Mucosa of descending colon (tissue), 3 donors: ENCODE data around the gene CALML4. TPM values are rescaled to one million over a fixed set of nuclear protein-coding genes. Genes with fewer than 3 reads are reported as not detected.
"Not testable (repeated sequence)": the region's sequence is repeated elsewhere in the genome, so short reads cannot be mapped to it uniquely, and the experiment has no call there.

Source experiments
- ATAC-seq: fragments of 200-7000 bp; cut with Tn5 transposase; one replicate; pipeline ENCODE4 v1.9.1; 2020; ENCODE audit warnings: mild to moderate bottlenecking, moderate library complexity
- DNase-seq, 3 donors: peaks; one replicate each; pipeline ENCODE4 v3.0.0-alpha.2; 2020
- H3K36me3 ChIP-seq: fragments of 200-600 bp; one replicate; pipeline ENCODE4 v1.8.0; 2021; ENCODE audit warnings: low read depth, mild to moderate bottlenecking
- H3K4me1 ChIP-seq: fragments of 200-600 bp; one replicate; pipeline ENCODE4 v1.8.0; 2021; ENCODE audit warnings: low read depth, mild to moderate bottlenecking
- H3K4me3 ChIP-seq: fragments of 200-600 bp; one replicate; pipeline ENCODE4 v1.8.0; 2021; ENCODE audit warnings: mild to moderate bottlenecking
- H3K9me3 ChIP-seq: fragments of 200-600 bp; one replicate; pipeline ENCODE4 v1.8.0; 2021; ENCODE audit warnings: mild to moderate bottlenecking
- intact Hi-C, 2 donors: fragments of 100-400 bp; cut with DNase I in 1 of 2; cut with micrococcal nuclease in 1 of 2; formaldehyde crosslinking; loops; one replicate each; pipeline versions ENCODE4 v1.11.0 to v1.11.1; 2022; cut with DNase I, micrococcal nuclease
- total RNA-seq, 3 donors: library from RNA; stranded (reverse); fragmentation: NEBNext Ultra II Directional in 2 of 3; extraction: Animal tissue kit (Norgen Biotek cat#: 25700) in 2 of 3; gene quantifications; one replicate each; pipeline versions ENCODE4 v1.2.1 to v1.2.4, GENCODE V29; 2021 to 2023
- TF ChIP-seq, protein P1 (sequence below): fragments of 200-600 bp; IDR thresholded peaks from one replicate; pipeline ENCODE4 v1.8.0; 2022; ENCODE audit warnings: antibody characterized with exemption, mild to moderate bottlenecking
- donor health status: DM: no; HTN: no; CAD: no; lungs with moderate emphysema.
- donor health status: DM: no; HTN: no; CAD: no.
- donor health status: DM: no; HTN: yes; CAD: no.

Gene CALML4
- total RNA-seq, 3 donors from 2014 or later: 50.8 to 122 (median 98.1) TPM

DNA sequence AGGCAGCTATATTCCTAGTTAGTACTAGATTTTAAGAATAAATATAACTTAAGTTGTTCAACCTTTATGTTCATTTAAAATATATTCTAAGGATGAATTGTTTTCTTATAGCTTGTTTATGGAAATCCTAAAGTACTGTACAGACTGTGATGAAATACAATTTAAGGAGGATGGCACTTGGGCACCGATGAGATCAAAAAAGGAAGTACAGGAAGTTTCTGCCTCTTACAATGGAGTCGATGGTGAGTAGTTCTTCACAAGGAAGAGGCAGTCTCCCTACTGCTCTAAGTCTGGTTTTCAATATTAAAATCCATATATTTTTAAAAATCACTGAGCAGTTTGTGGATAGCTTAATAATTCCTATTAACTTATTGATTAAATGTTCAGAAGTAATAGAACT is 29.6 kb downstream of the CALML4 start:
- Histone ChIP-seq H3K4me3 (no peak overlapping the region), H3K36me3 (no peaks in the 10 kb centered on the region), H3K9me3 (no peaks in the 10 kb centered on the region), H3K4me1 (no peaks in the 10 kb centered on the region)
- TF ChIP-seq, protein P1, sequence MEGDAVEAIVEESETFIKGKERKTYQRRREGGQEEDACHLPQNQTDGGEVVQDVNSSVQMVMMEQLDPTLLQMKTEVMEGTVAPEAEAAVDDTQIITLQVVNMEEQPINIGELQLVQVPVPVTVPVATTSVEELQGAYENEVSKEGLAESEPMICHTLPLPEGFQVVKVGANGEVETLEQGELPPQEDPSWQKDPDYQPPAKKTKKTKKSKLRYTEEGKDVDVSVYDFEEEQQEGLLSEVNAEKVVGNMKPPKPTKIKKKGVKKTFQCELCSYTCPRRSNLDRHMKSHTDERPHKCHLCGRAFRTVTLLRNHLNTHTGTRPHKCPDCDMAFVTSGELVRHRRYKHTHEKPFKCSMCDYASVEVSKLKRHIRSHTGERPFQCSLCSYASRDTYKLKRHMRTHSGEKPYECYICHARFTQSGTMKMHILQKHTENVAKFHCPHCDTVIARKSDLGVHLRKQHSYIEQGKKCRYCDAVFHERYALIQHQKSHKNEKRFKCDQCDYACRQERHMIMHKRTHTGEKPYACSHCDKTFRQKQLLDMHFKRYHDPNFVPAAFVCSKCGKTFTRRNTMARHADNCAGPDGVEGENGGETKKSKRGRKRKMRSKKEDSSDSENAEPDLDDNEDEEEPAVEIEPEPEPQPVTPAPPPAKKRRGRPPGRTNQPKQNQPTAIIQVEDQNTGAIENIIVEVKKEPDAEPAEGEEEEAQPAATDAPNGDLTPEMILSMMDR: no peak
- intact Hi-C loops: no loop called here
- ATAC-seq (no peak), DNase-seq (no peak)

DNA sequence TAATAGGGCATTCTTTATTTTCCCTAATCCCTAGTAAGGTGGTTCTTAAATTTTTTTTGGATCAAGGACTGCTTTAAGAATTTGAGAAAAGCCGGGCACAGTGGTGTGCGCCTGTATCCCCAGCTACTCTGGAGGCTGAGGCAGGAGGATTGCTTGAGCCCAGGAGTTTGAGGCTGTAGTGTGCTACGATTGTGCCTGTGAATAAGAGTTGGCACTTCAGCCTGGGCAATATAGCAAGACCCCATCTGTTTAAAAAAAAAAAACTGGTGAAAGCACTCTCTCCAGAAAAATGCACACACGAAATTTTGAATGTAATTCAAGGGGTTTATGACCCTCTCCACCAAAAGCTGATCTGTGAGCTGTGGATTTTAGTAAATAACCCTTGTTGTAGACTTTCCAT is 32.0 kb downstream of the CALML4 start:
- TF ChIP-seq, protein P1: no peak
- Histone ChIP-seq H3K9me3 (no peaks in the 10 kb centered on the region), H3K4me1 (no peaks in the 10 kb centered on the region), H3K4me3 (no peak overlapping the region), H3K36me3 (no peaks in the 10 kb centered on the region)
- ATAC-seq: no peak
- DNase-seq: no peak
- intact Hi-C loops: no loop called here

DNA sequence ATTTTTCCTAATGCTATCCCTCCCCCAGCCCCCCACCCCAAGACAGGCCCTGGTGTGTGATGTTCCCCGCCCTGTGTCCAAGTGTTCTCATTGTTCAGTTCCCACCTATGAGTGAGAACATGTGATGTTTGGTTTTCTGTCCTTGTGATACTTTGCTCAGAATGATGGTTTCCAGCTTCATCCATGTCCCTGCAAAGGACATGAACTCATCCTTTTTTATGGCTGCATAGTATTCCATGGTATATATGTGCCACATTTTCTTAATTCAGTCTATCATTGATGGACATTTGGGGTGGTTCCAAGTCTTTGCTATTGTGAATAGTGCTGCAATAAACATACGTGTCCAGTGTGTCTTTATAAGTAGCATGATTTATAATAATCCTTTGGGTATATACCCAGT is 33.1 kb downstream of the CALML4 start:
- intact Hi-C loops: not testable (repeated sequence)

DNA sequence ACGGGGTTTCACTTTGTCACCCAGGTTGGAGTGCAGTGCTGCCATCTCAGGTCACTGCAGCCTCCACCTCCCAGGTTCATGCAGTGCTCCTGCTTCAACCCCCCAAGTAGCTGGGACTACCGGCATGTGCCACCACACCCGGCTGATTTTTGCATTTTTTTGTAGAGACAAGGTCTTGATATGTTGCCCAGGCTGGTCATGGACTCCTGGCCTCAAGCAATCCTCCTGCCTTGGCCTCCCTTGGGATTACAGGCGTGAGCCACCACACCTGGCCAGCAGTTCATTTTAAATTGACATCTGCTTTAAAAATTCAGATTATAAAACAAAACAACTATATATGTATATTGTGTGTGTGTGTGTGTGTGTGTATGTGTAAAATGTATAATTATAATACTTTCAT is 38.3 kb downstream of the CALML4 start:
- Histone ChIP-seq H3K36me3 (no peaks in the 10 kb centered on the region), H3K9me3 (no peaks in the 10 kb centered on the region), H3K4me1 (no peaks in the 10 kb centered on the region), H3K4me3 (no peak overlapping the region)
- intact Hi-C loops: no loop called here
- TF ChIP-seq, protein P1: no peak
- ATAC-seq (no peak), DNase-seq (no peak)

More for the DNA sequence above, 33.1 kb downstream of the CALML4 start:
- not testable (repeated sequence) for H3K4me1 ChIP-seq, H3K36me3 ChIP-seq, DNase-seq, H3K9me3 ChIP-seq, ATAC-seq, H3K4me3 ChIP-seq

DNA sequence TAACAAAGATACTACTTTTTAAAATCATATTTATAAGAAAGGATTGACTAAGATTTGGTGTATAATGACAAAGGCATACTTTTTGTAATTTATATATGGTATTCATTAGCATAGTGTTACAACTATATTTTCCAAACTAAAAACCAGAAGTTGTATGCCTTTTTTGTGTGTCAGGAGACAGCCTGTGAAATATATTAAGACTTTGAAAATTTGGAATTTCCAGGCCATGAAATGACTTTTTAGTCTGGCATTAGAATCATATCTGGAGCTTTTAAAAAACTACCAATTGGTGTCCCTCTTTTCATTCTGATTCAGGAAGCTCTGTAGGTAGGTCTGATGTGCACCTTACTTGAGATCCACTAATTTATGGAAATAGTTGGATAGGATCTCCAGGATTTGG is 41.9 kb downstream of the CALML4 start:
- intact Hi-C loops: no loop called here
- no peaks in the 10 kb centered on the region for H3K36me3 ChIP-seq
- no peaks in the 10 kb centered on the region for H3K9me3 ChIP-seq
- no peaks in the 10 kb centered on the region for H3K4me1 ChIP-seq
- ATAC-seq (no peak), DNase-seq (no peak)
- H3K4me3 ChIP-seq: no peak overlapping the region
- TF ChIP-seq, protein P1: no peak

DNA sequence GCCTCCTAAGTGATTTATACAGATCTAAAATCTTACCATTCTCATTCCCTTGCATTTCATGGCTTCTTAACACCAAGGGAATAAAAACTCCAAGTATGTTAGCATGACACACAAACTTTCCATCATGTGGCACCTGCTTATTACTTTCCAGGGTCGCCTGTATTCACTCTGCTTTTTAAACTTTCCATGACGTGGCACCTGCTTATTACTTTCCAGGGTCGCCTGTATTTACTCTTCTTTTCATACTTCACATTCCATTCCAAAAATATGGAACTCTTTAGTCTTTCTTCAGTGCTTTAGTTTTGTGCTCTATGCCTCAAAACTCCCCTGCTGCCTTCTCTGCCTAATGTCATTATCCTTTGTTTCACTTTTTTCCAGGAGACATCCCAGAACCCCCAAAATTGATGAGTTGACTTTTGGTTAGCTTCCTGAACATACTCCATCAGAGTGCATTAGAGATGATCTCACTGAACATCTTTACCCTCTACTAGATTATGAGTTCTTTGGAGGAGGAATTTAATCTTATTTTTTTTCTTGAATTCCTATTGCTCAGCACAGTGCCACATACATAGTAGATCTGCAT is 47.0 kb downstream of the CALML4 start:
- Histone ChIP-seq H3K9me3 (no peaks in the 10 kb centered on the region), H3K4me1 (no peaks in the 10 kb centered on the region), H3K4me3 (no peak overlapping the region), H3K36me3 (no peaks in the 10 kb centered on the region)
- intact Hi-C loops: loop anchor here in 1 of 2 donors (10.0 kb wide), 1 partner anchor 293 kb away; no protein-coding TSS in a partner anchor
- ATAC-seq (no peak), DNase-seq (no peak)
- TF ChIP-seq, protein P1: no peak
